Renal cortex interstitium (tissue), 11 donors: ENCODE data around the gene TBRG4. TPM values are rescaled to one million over a fixed set of nuclear protein-coding genes. Genes with fewer than 3 reads are reported as not detected.

Experiments used
- DNase-seq, 11 donors: peaks; one replicate each; pipeline ENCODE4 v3.0.0-alpha.2; 2013; ENCODE audit warnings: low read depth in 9 of 11, low spot score in 4 of 11; ENCODE audit errors: extremely low read depth in 1 of 11
- polyA plus RNA-seq, 3 donors: library from polyadenylated mRNA; unstranded; fragments of 120-200 nt; gene quantifications; one replicate each; pipeline ENCODE4 v1.2.1, GENCODE V29; 2013; ENCODE audit not compliant: insufficient read length in 3 of 3

Gene TBRG4
- polyA plus RNA-seq, 3 donors, result 53.6 to 63.4 (median 57.5) TPM

GRCh38 chr7:45084336-45084735 is 27.2 kb downstream of the TBRG4 start:
- DNase-seq, result no peak

- DNase-seq, result no peak
Observed at GRCh38 chr7:45082831-45083331, 28.6 kb downstream of the TBRG4 start.

GRCh38 chr7:45082031-45082830 is 29.3 kb downstream of the TBRG4 start:
- no peak for DNase-seq

GRCh38 chr7:45081670-45081974 is 29.9 kb downstream of the TBRG4 start:
- no peak for DNase-seq

GRCh38 chr7:45080958-45081669 is 30.4 kb downstream of the TBRG4 start:
- DNase-seq, result no peak

- no peak for DNase-seq
Observed at GRCh38 chr7:45080265-45080957, 31.1 kb downstream of the TBRG4 start.

GRCh38 chr7:45078125-45078681 is 33.3 kb downstream of the TBRG4 start:
- no peak for DNase-seq

- no peak for DNase-seq
Observed at GRCh38 chr7:45077579-45077978, 33.9 kb downstream of the TBRG4 start.

GRCh38 chr7:45076946-45077345 is 34.6 kb downstream of the TBRG4 start:
- DNase-seq, result no peak

GRCh38 chr7:45075871-45076796 is 35.4 kb downstream of the TBRG4 start:
- no peak for DNase-seq

GRCh38 chr7:45075355-45075644 is 36.2 kb downstream of the TBRG4 start:
- DNase-seq, result no peak

GRCh38 chr7:45074528-45075354 is 36.8 kb downstream of the TBRG4 start:
- DNase-seq, result no peak

GRCh38 chr7:45073786-45074527 is 37.5 kb downstream of the TBRG4 start:
- DNase-seq, result no peak

- no peak for DNase-seq
Observed at GRCh38 chr7:45073031-45073785, 38.3 kb downstream of the TBRG4 start.

GRCh38 chr7:45072131-45073030 is 39.1 kb downstream of the TBRG4 start:
- no peak for DNase-seq

GRCh38 chr7:45071528-45071927 is 40.0 kb downstream of the TBRG4 start:
- DNase-seq, result no peak
